ENCODE results near the gene ZNF48.
"Not testable (repeated sequence)": the region's sequence is repeated elsewhere in the genome, so short reads cannot be mapped to it uniquely, and the experiment has no call there.

Gene ZNF48

GRCh38 chr16:30380072-30380802 lies 15.0 kb upstream of the ZNF48 start:
- Histone ChIP-seq H3K27ac (ENCODE audit: low read length) (no peak overlapping the region), H3K4me3 (ENCODE audit: low read depth in 1 of 2, low read length in 2 of 2) (no peak overlapping the region), H3K36me3 (ENCODE audit: control insufficient read depth in 1 of 2, insufficient read depth in 2 of 2, low read length in 2 of 2) (peaks cover 0 to 4% of the 10 kb centered on the region in 2 donors), H3K27me3 (ENCODE audit: low read depth, low read length) (no peaks in the 10 kb centered on the region), H3K9me3 (ENCODE audit: control insufficient read depth in 1 of 2, low read length in 2 of 2) (no peaks in the 10 kb centered on the region), H3K4me1 (ENCODE audit: control insufficient read depth in 1 of 2, insufficient read depth in 2 of 2, low read length in 2 of 2) (peaks cover 0 to 15% of the 10 kb centered on the region in 2 donors)

DNA sequence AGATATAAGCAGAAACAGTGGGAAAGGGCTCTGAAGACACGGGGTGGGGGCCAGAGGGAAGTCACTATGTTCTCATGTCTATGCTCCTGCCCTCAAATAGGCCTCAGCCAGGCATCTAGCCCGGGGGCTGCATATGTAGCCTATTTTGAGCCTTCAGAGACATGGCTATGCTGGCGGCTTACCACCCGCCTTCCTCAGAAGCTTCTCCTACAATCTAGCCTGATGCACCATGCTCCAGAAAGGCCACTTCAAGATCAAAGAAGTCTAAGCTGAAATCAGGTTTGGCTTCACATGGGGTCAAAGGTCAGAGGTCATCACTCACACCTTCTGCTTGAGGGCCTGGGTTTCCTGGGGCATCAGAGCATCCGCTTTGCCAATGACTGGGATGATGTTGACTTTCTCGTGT lies 14.4 kb upstream of the ZNF48 start:
- H3K9me3 ChIP-seq (ENCODE audit: control insufficient read depth in 1 of 2, low read length in 2 of 2), result no peaks in the 10 kb centered on the region
- H3K27ac ChIP-seq (ENCODE audit: low read length), result no peak overlapping the region
- H3K4me1 ChIP-seq (ENCODE audit: control insufficient read depth in 1 of 2, insufficient read depth in 2 of 2, low read length in 2 of 2), result peaks cover 0 to 15% of the 10 kb centered on the region in 2 donors
- no peak overlapping the region for H3K4me3 ChIP-seq (ENCODE audit: low read depth in 1 of 2, low read length in 2 of 2)
- no peaks in the 10 kb centered on the region for H3K27me3 ChIP-seq (ENCODE audit: low read depth, low read length)
- H3K36me3 ChIP-seq (ENCODE audit: control insufficient read depth in 1 of 2, insufficient read depth in 2 of 2, low read length in 2 of 2), result peaks cover 0 to 4% of the 10 kb centered on the region in 2 donors

GRCh38 chr16:30381291-30382041 lies 13.8 kb upstream of the ZNF48 start:
- peaks cover 0 to 4% of the 10 kb centered on the region in 2 donors for H3K36me3 ChIP-seq (ENCODE audit: control insufficient read depth in 1 of 2, insufficient read depth in 2 of 2, low read length in 2 of 2)
- H3K27me3 ChIP-seq (ENCODE audit: low read depth, low read length), result no peaks in the 10 kb centered on the region
- H3K9me3 ChIP-seq (ENCODE audit: control insufficient read depth in 1 of 2, low read length in 2 of 2), result no peaks in the 10 kb centered on the region
- H3K4me1 ChIP-seq (ENCODE audit: control insufficient read depth in 1 of 2, insufficient read depth in 2 of 2, low read length in 2 of 2), result peaks cover 0 to 15% of the 10 kb centered on the region in 2 donors
- no peak overlapping the region for H3K4me3 ChIP-seq (ENCODE audit: low read depth in 1 of 2, low read length in 2 of 2)
- H3K27ac ChIP-seq (ENCODE audit: low read length), result no peak overlapping the region

DNA sequence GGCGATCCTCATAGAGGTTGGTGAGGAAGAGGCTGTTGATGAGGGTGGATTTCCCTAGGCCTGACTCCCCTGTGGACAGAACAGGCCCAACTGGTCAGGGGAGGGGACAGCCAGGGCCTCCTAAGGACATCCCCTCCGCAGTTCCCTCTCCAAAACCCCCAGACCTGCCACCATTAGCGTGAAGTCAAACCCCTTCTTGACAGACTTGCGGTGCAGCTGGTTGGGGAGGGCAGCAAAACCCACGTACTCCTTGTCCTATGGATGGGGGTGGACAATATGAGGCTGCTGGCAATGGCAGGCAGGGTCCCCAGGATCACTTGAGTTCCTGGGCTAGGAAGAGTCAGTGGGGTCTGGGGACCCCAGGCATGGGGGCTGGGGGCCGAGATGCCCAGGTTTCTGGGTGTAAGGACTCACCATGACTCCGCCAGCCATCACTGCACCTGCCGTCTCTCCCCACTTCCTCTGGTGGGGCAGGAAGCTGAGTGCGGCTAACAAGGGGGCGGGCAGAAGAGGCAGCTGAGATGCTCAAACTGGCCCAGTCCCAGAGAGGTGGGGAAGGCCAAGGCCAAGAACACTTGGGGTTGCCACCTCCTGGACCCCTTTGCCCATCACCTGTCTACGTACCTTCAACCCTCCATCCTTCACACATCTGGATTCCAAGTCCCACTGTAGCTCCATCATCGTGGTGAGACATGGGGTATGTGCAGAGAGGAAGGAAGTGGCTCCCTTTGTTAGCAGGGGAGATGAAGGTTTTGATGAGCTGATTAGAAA lies 12.9 kb upstream of the ZNF48 start, which contains the start of gene SEPTIN1:
SEPTIN1 (minus strand) TSS at position 451 of the 771 bp plus-strand sequence; CDS start at position 432, 19 bp downstream.
- H3K9me3 ChIP-seq (ENCODE audit: control insufficient read depth in 1 of 2, low read length in 2 of 2), result no peaks in the 10 kb centered on the region
- peaks cover 0 to 9% of the 10 kb centered on the region in 2 donors for H3K4me1 ChIP-seq (ENCODE audit: control insufficient read depth in 1 of 2, insufficient read depth in 2 of 2, low read length in 2 of 2)
- no peak within 1 kb of the TSS for H3K27ac ChIP-seq (ENCODE audit: low read length)
- no peak within 1 kb of the TSS for H3K4me3 ChIP-seq (ENCODE audit: low read depth in 1 of 2, low read length in 2 of 2)
- no peaks in the 10 kb centered on the region for H3K27me3 ChIP-seq (ENCODE audit: low read depth, low read length)
- peaks cover 0 to 4% of the 10 kb centered on the region in 2 donors for H3K36me3 ChIP-seq (ENCODE audit: control insufficient read depth in 1 of 2, insufficient read depth in 2 of 2, low read length in 2 of 2)

DNA sequence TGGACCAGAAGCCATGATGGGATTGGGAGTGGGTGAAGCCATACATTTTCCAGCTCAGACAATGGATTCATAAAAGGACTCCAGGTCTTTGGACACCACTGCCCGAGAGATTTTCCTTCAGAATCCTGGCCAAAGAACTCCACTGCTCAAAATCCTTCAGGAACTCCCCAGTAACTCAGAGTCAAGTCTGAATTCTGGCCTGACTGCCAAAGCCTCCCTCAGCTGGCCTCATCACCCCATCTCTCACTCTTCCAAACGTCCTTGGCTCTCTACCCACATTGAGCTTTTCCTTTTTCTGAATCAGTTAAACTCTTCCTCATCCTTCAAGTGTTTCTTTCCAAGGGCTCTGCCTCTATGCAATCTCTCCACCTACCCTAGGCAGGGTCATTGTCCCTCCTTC lies 11.7 kb upstream of the ZNF48 start:
- Histone ChIP-seq H3K27ac (ENCODE audit: low read length) (no peak overlapping the region), H3K36me3 (ENCODE audit: control insufficient read depth in 1 of 2, insufficient read depth in 2 of 2, low read length in 2 of 2) (no peaks in the 10 kb centered on the region), H3K9me3 (ENCODE audit: control insufficient read depth in 1 of 2, low read length in 2 of 2) (no peaks in the 10 kb centered on the region), H3K27me3 (ENCODE audit: low read depth, low read length) (no peaks in the 10 kb centered on the region), H3K4me3 (ENCODE audit: low read depth in 1 of 2, low read length in 2 of 2) (no peak overlapping the region), H3K4me1 (ENCODE audit: control insufficient read depth in 1 of 2, insufficient read depth in 2 of 2, low read length in 2 of 2) (peaks cover 0 to 7% of the 10 kb centered on the region in 2 donors)

GRCh38 chr16:30394592-30395154 lies 547 bp upstream of the ZNF48 start:
- H3K27ac ChIP-seq (ENCODE audit: low read length), result peak overlapping the region; percentile 41
- H3K4me3 ChIP-seq (ENCODE audit: low read depth in 1 of 2, low read length in 2 of 2), result peak overlapping the region; percentile 61 to 86
- peaks cover 0 to 15% of the 10 kb centered on the region in 2 donors for H3K36me3 ChIP-seq (ENCODE audit: control insufficient read depth in 1 of 2, insufficient read depth in 2 of 2, low read length in 2 of 2)
- H3K27me3 ChIP-seq (ENCODE audit: low read depth, low read length), result no peaks in the 10 kb centered on the region
- no peaks in the 10 kb centered on the region for H3K9me3 ChIP-seq (ENCODE audit: control insufficient read depth in 1 of 2, low read length in 2 of 2)
- peaks cover 4 to 31% of the 10 kb centered on the region in 2 donors for H3K4me1 ChIP-seq (ENCODE audit: control insufficient read depth in 1 of 2, insufficient read depth in 2 of 2, low read length in 2 of 2)

DNA sequence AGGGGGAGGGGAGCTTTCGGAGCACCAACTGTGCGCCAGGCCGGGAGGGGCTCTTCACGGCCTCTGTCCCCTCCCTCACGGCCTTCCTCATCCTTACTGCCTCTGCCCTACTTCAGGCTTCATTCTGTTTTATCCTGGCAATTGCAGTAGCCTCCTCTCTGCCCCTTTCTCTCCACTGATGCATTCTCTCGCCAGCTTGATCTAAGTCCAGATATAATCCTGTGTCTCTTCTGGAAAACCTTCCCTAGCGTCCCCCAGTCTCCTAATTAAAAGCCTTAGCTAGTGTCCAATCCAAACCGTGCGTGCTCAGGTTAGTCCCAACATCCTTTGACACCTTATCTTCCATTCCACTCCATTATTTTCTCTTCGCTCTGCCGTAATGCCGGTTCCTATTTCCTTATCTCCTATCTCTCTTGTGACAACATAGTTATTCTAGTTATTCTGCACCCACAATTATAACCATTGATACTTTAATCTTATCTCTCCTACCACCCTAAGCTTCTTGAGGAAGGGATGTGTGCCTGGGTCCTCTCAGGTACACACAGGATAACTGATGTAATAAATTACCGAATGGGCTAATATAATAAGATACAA lies 869 bp downstream of the ZNF48 start:
- Histone ChIP-seq H3K27ac (ENCODE audit: low read length) (peak overlapping the region; percentile 37), H3K4me3 (ENCODE audit: low read depth in 1 of 2, low read length in 2 of 2) (peak overlapping the region; percentile 70 to 86), H3K4me1 (ENCODE audit: control insufficient read depth in 1 of 2, insufficient read depth in 2 of 2, low read length in 2 of 2) (peaks cover 6 to 36% of the 10 kb centered on the region in 2 donors), H3K36me3 (ENCODE audit: control insufficient read depth in 1 of 2, insufficient read depth in 2 of 2, low read length in 2 of 2) (peaks cover 0 to 15% of the 10 kb centered on the region in 2 donors), H3K27me3 (ENCODE audit: low read depth, low read length) (no peaks in the 10 kb centered on the region), H3K9me3 (ENCODE audit: control insufficient read depth in 1 of 2, low read length in 2 of 2) (no peaks in the 10 kb centered on the region)

DNA sequence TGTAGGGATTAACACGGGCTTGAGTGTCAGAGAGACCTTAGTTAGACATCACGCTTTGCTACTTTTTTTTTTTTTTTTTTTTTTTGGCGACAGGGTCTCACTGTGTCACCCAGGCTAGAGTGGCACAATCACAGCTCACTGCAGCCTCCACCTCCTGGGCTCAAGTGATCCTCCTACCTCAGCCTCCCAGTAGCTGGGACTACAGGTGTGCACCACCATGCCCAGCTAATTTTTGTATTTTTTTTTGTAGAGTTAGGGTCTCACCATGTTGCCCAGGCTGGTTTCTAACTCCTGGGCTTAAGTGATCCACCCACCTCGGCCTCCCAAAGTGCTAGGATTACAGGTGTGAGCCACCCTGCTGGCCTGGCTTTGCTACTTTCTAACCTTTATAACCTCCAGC lies 1.4 kb downstream of the ZNF48 start:
- H3K27me3 ChIP-seq (ENCODE audit: low read depth, low read length); H3K9me3 ChIP-seq (ENCODE audit: control insufficient read depth in 1 of 2, low read length in 2 of 2): not testable (repeated sequence)
- Histone ChIP-seq H3K4me3 (ENCODE audit: low read depth in 1 of 2, low read length in 2 of 2) (peak overlapping the region; percentile 70 to 86), H3K4me1 (ENCODE audit: control insufficient read depth in 1 of 2, insufficient read depth in 2 of 2, low read length in 2 of 2) (peaks cover 6 to 36% of the 10 kb centered on the region in 2 donors), H3K27ac (ENCODE audit: low read length) (peak overlapping the region; percentile 37), H3K36me3 (ENCODE audit: control insufficient read depth in 1 of 2, insufficient read depth in 2 of 2, low read length in 2 of 2) (peaks cover 0 to 15% of the 10 kb centered on the region in 2 donors)

- no peak overlapping the region for H3K4me3 ChIP-seq (ENCODE audit: low read depth in 1 of 2, low read length in 2 of 2)
- peaks cover 0 to 15% of the 10 kb centered on the region in 2 donors for H3K36me3 ChIP-seq (ENCODE audit: control insufficient read depth in 1 of 2, insufficient read depth in 2 of 2, low read length in 2 of 2)
- no peaks in the 10 kb centered on the region for H3K27me3 ChIP-seq (ENCODE audit: low read depth, low read length)
- H3K27ac ChIP-seq (ENCODE audit: low read length), result no peak overlapping the region
- no peaks in the 10 kb centered on the region for H3K9me3 ChIP-seq (ENCODE audit: control insufficient read depth in 1 of 2, low read length in 2 of 2)
- peaks cover 6 to 36% of the 10 kb centered on the region in 2 donors for H3K4me1 ChIP-seq (ENCODE audit: control insufficient read depth in 1 of 2, insufficient read depth in 2 of 2, low read length in 2 of 2)
Observed at GRCh38 chr16:30397056-30397455, 1.8 kb downstream of the ZNF48 start.

- Histone ChIP-seq H3K4me3 (ENCODE audit: low read depth in 1 of 2, low read length in 2 of 2) (no peak overlapping the region), H3K27me3 (ENCODE audit: low read depth, low read length) (no peaks in the 10 kb centered on the region), H3K4me1 (ENCODE audit: control insufficient read depth in 1 of 2, insufficient read depth in 2 of 2, low read length in 2 of 2) (peaks cover 6 to 36% of the 10 kb centered on the region in 2 donors), H3K9me3 (ENCODE audit: control insufficient read depth in 1 of 2, low read length in 2 of 2) (no peaks in the 10 kb centered on the region), H3K36me3 (ENCODE audit: control insufficient read depth in 1 of 2, insufficient read depth in 2 of 2, low read length in 2 of 2) (peaks cover 0 to 15% of the 10 kb centered on the region in 2 donors), H3K27ac (ENCODE audit: low read length) (no peak overlapping the region)
Observed at GRCh38 chr16:30397776-30398660, 2.8 kb downstream of the ZNF48 start.
